PC-3 (cell line): Measurements from ENCODE around the gene PPIL1.

Source experiments
- EZH2 ChIP-seq: fragments of 300-600 bp; sonication (generic); IDR thresholded peaks from one replicate; pipeline ENCODE4 v1.6.1; 2017; ENCODE audit warnings: antibody characterized with exemption, mild to moderate bottlenecking, low read length; ENCODE audit not compliant: unreplicated experiment
- EZH2phosphoT487 ChIP-seq: fragments of 300-600 bp; sonication (generic); IDR thresholded peaks from 2 replicates; pipeline ENCODE4 v1.6.1; 2018; ENCODE audit warnings: mild to moderate bottlenecking, antibody characterized with exemption, low read length, borderline replicate concordance
- TF ChIP-seq, protein P1 (sequence below): fragments of 300-600 bp; sonication (generic); conservative IDR thresholded peaks from 2 replicates; pipeline ENCODE4 v1.5.1; 2017; ENCODE audit warnings: antibody characterized with exemption, low read depth, mild to moderate bottlenecking, low read length

DNA sequence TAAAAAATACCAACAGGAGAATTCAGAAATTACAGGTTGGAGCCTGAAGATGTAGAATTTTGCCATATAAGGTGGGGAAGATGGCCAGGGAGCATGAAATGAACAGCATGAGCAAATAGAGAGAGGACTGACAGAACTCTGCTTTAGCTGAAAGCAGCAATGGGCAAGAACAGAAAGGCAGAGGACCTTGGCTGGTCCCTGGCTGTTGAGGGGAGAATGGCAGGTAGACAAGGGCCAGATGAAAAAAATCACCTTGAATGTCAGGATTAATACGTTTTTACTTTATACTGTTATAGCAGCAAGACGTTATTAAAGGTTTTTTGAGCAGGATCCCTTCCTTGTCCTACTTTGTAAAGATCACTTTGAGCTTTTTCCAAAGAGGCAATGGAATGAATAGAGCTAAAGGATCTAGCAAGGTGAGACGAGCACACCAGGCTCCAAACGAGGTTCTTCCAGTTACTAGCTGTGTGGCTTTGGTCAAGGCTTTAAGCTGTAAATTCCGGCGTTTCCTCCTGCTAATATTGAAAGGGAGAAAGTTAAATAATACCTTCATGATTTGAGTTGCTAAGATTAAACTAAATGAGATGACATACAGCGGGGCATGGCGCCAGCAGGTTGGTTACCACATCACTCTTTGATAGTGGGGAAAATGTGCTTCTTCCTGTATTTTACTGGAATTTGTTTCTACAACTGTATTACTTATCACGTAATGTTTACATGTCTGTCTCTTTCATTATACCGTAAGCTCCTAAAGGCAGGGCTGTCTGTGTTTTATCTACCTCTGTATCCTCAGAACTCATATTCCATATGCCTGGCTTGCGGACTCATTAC is 776 bp downstream of the PPIL1 start:
- TF ChIP-seq EZH2 (no peak), EZH2phosphoT487 (no peak)
- TF ChIP-seq, protein P1, sequence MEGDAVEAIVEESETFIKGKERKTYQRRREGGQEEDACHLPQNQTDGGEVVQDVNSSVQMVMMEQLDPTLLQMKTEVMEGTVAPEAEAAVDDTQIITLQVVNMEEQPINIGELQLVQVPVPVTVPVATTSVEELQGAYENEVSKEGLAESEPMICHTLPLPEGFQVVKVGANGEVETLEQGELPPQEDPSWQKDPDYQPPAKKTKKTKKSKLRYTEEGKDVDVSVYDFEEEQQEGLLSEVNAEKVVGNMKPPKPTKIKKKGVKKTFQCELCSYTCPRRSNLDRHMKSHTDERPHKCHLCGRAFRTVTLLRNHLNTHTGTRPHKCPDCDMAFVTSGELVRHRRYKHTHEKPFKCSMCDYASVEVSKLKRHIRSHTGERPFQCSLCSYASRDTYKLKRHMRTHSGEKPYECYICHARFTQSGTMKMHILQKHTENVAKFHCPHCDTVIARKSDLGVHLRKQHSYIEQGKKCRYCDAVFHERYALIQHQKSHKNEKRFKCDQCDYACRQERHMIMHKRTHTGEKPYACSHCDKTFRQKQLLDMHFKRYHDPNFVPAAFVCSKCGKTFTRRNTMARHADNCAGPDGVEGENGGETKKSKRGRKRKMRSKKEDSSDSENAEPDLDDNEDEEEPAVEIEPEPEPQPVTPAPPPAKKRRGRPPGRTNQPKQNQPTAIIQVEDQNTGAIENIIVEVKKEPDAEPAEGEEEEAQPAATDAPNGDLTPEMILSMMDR: peak; percentile 27; the same call in 1 of the 2 replicates
